AG09309 (cell line): Measurements from ENCODE around the gene GCNT3.

Experiments used
- DNase-seq: peaks from one replicate; pipeline ENCODE4 v3.0.0-alpha.2; 2010; ENCODE audit warnings: low read depth
- H3K4me3 ChIP-seq: 2 replicates; pipeline ENCODE4 v1.5.1; 2011; ENCODE audit warnings: mild to moderate bottlenecking, low read depth, low read length, moderate library complexity; ENCODE audit not compliant: control insufficient read depth
- TF ChIP-seq, protein P1 (sequence below): IDR thresholded peaks from 2 replicates; pipeline ENCODE4 v1.5.1; 2011; ENCODE audit warnings: mild to moderate bottlenecking, low read depth, low read length, inconsistent platforms; ENCODE audit not compliant: insufficient read depth, control insufficient read depth; ENCODE audit errors: missing control alignments

Gene GCNT3

DNA sequence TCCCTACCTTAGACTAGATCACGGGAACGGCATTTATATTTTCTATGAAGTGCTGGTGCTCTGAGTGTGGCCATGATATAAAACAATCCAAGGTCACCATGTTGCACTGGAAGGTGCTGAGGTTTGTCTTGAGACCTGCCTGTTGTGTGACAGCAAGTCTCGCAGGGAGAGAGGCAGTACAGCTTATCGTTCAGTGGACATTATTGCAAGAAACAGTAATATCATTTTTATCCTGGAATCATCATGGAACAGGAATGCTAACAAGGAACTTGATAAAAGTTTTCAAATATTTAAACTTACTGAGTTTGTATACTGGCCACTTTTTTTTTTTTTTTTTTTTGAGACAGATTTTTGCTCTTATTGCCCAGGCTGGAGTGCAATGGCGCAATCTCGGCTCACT lies 40.0 kb upstream of the GCNT3 start:
- H3K4me3 ChIP-seq: no peak overlapping the region
- DNase-seq: no peak
- TF ChIP-seq, protein P1, sequence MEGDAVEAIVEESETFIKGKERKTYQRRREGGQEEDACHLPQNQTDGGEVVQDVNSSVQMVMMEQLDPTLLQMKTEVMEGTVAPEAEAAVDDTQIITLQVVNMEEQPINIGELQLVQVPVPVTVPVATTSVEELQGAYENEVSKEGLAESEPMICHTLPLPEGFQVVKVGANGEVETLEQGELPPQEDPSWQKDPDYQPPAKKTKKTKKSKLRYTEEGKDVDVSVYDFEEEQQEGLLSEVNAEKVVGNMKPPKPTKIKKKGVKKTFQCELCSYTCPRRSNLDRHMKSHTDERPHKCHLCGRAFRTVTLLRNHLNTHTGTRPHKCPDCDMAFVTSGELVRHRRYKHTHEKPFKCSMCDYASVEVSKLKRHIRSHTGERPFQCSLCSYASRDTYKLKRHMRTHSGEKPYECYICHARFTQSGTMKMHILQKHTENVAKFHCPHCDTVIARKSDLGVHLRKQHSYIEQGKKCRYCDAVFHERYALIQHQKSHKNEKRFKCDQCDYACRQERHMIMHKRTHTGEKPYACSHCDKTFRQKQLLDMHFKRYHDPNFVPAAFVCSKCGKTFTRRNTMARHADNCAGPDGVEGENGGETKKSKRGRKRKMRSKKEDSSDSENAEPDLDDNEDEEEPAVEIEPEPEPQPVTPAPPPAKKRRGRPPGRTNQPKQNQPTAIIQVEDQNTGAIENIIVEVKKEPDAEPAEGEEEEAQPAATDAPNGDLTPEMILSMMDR: no peak

DNA sequence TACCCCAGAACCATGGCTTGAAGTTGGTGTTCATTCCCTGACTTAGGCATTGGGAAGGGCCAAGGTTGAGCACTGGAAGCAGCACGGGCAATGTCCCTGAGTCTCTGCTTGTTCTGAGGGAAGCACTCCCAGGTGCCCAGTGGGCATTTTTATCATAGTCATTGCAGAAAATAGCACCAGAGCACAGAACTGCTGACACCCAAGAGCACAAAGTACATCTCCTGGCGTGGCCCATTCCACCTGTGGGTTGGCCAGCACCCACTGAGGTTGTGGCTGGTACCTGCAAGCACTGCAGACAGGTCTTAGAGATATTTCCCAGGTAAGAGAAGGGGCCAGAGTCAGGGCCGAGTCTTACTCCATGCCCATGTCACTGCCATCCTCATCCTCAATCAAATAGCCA lies 28.5 kb upstream of the GCNT3 start:
- TF ChIP-seq, protein P1: no peak
- no peak overlapping the region for H3K4me3 ChIP-seq
- DNase-seq: no peak

DNA sequence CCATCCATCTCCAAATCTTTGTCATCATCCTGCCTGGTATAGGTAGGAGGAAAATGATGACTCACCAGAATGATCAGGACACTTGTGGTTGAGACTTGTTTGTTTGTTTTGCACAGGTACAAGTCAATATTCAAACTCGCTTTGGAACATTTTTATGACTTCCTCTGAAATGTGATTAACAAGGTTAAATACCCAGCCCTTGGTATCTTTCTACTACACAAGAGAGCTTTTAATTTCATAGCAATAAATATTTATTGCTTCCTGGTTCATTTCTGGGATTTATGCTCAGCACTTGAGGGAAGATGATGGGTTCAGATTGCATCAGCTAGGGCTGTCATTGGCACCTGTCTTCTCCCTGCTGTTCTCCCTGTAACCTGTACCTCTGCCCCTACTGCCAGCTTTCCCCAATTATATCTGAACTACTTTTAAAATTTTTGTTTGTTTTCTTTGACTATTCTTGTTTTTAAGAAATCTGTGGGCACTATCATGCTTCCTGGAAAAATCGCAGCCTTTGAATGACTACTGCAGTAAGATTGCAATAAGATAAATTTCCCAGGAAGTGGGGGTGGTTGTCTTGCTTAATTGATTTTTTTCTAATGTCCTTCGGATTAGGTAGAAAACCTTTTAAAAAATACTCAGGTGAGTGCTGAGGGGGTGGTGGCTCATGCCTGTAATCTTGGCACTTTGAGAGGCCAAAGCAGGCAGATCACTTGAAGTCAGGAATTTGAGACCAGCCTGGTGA lies 24.3 kb upstream of the GCNT3 start:
- DNase-seq: no peak
- H3K4me3 ChIP-seq: no peak overlapping the region
- TF ChIP-seq, protein P1: no peak

DNA sequence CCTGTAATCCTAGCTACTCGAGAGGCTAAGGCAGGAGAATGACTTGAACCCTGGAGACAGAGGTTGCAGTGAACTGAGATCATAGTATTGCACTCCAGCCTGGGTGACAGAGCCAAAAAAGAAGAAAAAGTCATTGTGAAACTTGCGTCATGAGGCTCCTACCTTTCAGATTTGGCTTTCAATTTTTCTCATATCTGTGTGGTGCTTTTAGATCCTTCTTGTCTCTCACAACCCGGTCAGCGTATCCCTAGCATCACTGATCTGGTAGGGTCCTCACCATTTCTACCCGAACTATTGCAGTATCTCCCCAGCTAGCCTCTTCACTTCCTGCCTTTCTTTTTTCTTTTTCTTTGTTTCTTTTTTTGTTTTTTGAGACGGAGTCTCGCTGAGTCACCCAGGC lies 21.6 kb upstream of the GCNT3 start:
- TF ChIP-seq, protein P1: no peak
- no peak overlapping the region for H3K4me3 ChIP-seq
- DNase-seq: no peak

DNA sequence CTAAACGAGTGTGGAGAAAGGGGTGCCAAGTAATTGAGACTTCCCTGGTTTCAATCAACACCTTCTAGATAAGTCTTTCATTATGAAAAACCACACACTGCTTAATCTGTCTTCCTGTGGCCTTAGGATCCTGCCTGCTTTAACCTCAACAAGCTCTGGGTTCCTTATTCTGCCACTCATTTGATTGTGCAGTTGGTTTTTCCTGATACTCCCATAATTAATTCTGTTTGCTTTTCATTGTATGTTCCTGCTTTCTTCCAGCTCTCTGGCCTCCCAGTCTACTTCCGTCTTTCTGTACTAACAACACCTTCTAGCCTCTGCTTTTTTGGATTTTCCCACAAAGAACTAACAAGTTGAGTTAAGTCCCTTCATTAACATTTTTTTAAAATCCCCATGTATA lies 20.2 kb upstream of the GCNT3 start:
- H3K4me3 ChIP-seq: no peak overlapping the region
- TF ChIP-seq, protein P1: no peak
- DNase-seq: no peak

DNA sequence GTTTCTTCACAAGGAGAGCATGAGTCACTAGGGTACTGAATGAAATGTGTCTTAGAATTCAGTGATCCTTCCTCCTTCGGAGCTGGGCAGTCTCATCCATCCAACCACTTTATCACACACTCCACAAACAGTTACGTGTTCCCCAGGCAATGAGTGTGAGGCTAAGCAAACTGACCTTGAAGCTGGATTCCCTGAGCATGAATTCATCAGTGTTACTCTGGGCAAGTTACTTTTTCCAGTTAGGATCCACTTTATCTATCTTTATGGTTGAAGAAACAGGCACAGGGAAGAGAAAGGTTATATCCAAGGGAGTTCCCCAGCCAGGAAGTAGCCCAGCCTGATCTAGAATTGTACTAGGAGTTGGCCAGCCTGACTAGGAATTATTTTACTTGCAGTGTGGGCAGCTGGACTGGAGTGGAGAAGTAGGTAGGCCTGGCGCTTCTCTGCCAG lies 17.1 kb upstream of the GCNT3 start:
- peak; percentile 45 for DNase-seq
- TF ChIP-seq, protein P1: no peak
- H3K4me3 ChIP-seq: no peak overlapping the region
